GM21390 (cell line): ENCODE measurements around the gene NXPH4.

Experiments
- ATAC-seq: cut with Tn5 transposase; IDR thresholded peaks from one replicate; pipeline ENCODE4 v1.9.1; 2021; ENCODE audit not compliant: unreplicated experiment

NXPH4 gene

DNA sequence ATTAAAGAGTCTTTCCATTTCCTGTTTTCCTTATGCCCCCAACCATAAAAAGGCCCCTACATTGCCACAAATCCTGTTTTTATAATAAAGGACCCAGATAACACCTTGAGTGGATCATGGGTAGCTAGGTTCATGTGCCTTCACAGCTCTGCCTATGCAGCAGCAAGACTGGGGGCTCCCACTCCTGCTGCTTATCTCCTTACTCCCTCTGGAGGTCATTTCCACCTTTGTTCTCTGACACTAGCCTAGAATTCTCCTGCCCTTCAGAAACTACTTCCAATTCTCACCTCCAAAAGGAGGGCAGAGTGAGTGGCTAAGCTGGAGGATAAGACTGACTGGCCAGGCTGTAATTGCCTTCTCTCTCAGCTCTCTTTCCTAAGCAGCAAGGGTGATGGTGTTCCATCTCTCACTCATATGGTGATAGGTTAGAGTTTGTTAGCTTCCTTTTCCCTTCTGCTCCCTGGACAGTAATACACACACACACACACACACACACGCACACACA is 54.4 kb downstream of the NXPH4 start:
- no peak for ATAC-seq

DNA sequence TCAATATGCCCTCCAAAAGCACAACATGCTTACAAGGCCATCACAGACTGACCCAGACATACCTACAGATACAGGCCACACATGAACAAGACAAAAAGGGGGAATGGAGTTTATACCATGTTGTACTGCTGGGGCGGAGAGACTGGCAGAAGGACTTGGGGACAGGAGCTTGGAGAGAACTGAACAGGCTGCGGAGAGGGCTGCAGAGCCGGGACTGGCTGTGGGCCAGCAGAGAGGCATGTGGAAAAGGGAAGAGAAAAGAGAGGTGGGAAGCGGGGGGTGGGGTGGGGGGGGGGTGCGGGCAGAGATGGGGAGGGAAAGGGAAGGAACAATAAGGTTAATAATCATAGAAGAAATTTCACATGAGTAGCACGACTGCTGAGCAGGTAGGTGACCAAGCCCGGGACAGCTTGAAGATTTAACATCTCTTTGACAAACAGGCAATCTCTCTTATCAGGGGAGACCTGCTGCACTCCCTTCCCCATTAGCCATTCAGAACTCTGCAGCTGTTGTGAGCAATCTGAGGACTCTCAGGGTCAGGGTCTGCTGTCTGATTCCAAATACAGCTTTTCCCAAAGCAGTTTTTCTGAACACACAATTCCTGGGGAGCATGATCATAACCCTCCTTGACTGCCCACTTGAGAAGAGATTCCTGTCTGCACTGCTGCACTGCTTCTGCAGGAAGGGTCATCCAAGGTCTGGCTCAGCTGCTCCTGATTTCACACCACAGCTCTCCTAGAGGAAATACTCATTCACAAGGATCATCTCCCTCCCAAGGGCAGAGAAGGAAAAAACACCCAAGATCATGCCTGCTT is 56.0 kb downstream of the NXPH4 start:
- no peak for ATAC-seq

DNA sequence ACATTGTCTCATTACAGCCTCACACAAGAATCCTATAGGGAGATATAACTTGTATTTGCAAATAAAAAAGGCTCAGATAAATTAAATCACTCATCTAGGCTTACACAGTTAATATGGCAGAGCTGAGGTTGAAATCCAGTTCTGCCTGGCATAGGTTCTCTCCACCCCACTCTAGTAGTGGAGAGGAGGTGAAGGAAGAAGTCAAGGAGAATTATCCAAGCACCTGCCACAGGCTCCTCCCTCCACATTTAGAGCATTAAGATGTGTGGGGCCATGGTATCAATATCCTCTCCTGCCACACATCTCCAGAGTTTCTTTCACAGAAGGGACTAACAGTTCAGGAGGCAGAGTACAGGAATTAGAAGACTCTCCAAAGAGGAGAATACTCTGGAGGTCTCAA is 56.9 kb downstream of the NXPH4 start:
- ATAC-seq, result no peak
